GM18861 (cell line): ENCODE results near the gene LAMTOR4.
A peak's percentile ranks its signal among the peaks of the same experiment; 100 is the strongest.

Experiments used
- ATAC-seq: cut with Tn5 transposase; IDR thresholded peaks from one replicate; pipeline ENCODE4 v1.9.1; 2021; ENCODE audit not compliant: unreplicated experiment

LAMTOR4 gene

DNA sequence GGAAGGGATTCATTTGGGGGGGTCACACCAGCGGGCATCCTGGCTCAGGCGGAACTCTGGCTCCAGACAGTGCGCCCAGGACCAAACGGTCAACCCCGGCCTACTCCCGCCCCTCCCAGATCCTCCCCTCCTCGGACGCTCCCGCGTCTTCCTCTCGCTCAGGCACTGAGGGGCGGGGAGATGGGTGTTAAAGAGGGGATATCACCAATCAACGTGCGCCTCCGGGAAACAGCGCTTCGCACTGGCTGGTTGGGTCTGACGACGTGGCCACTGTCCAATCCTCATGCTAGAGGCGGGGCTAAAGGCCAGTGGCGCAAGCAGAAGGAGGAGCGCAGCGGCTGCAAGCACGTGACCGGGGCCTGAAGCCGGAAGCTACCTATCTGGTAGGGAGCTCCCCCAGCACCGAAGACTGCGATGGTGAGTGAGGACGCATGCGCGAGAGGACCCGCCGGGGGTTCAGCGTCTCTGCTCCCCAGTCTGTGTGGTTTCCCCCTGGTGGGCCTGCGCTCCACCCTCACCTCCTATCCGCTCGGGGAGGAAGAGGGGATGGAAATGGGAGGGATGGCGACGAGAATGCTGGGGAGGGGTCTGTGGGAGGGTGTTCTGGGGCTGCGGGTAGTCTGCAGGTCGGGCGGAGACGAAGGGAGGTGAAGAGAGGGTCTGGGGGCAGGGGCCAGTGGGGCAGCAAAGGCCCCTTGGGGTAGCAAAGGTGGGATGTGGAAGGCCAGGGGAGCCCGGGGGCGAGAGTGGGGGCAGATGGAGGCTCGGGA lies at the start of gene LAMTOR4:
Gene LAMTOR4 (plus strand): TSS at position 360 of the 770 bp plus-strand sequence. CDS start 55 bp downstream, at position 415.
- peak; percentile 98 for ATAC-seq

GRCh38 chr7:100099452-100099851 lies 49.3 kb upstream of the LAMTOR4 start:
- ATAC-seq = no peak

- peak; percentile 54 for ATAC-seq
Measured at GRCh38 chr7:100100420-100101015, 48.2 kb upstream of the LAMTOR4 start.

DNA sequence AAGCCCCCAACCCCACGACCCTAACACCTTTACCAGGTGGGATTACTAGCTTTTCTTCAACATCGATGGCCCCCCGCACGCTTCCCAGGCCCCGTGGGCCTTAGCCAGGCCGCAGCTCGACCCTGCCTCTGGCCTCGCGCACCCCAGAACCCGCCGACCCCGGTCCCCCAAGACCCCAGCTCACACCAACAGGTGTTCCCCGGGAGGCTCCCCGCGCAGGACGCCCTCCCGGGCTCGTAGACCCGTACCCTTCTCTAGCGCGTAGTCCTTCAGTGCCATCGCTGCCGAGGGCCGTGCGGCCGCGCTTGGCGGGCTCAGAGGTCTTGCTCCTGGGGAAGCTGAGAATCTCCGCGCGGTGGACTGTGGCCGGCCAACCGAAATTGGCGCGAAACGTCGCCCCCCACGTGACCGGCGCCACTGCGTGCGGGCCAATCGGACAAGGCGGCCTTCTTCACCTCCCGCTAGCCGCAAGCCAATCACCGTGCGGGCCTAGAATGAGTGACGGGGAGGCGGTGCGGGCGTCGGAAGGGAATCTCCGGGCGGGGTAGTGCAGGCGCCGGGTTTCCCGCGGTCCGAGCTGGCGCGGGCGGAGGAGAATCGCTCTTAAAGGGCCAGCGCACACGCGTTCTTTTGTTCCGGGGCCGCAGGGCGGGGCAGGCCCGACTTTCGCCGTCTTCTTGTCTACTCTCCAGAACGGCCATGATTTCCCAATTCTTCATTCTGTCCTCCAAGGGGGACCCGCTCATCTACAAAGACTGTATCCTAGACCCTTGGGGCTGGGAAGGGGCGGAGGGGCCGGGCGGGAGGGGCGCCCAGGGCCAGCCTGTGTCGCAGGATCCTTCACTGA lies 47.5 kb upstream of the LAMTOR4 start, which contains the start of the genes AP4M1 and MCM7:
Gene AP4M1 (plus strand): TSS at position 628 of the 847 bp plus-strand sequence. CDS start 72 bp downstream, at position 700.
Gene MCM7 (minus strand): TSS at position 382 of the 847 bp plus-strand sequence. CDS start 103 bp downstream, at position 279.
- ATAC-seq = peak; percentile 71

GRCh38 chr7:100102950-100103840 lies 45.5 kb upstream of the LAMTOR4 start:
- no peak for ATAC-seq

DNA sequence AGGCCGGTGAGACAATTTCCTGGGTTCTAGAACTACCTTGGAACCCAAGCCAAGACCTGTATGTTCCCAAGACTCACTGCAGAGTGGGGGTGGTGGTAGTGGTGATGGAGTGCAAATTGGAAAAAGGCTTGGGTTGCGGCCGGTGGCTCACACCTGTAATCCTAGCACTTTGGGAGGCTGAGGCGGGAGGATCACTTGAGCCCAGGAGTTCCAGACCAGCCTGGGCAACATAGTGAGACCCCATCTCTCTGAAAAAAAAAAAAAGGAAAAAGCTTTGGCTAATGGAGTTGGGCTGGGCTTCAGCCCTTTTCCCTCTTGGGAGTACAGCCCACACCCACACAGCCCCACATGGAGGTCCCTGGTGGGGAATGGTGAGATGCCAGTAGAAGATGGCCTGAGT lies 43.2 kb upstream of the LAMTOR4 start:
- no peak for ATAC-seq

DNA sequence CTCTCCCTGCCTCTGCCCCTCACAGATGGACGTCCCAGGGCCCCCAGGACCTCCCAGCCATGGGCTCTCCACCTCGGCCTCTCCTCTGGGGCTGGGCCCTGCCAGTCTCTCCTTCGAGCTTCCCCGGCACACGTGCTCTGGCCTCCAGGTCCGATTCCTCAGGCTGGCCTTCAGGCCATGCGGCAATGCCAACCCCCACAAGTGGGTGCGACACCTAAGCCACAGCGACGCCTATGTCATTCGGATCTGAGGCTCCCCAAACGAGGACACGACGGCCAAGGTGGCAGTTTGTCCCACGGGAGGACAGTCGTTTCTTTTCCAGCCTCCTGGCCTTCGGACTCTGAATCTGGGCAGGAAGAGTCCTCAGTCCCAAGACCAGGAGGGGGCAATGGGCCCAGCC lies 42.1 kb upstream of the LAMTOR4 start:
- ATAC-seq = no peak

DNA sequence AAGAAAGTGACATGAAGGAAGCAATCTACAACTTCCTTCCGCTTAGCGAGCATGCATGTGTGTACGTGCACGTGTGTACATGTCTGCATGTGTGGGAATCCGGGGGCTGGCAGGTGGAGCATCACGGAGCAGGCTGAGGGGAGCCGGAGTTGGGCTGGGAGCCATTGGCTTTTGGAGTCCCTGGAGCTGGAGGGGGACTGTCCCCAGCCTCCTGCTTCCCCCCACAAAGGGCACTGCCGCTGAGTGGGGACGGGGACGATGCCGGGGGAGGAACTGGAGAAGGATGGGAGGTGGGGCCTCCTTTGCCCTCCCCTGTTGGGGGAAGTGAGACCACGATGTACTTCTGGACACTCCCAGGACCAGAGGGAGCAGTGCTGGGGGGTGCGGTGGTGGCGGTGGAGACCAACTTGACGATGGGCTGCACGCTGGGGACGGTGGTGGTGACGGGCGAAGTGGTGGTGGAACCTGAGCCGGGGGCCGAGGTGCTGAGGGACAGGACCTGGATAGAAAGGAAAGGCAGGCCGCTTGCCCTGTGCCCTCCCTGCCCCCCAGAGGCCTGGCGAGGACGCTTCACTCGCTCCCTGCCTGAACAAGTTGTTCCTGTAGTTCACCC lies 41.5 kb upstream of the LAMTOR4 start:
- no peak for ATAC-seq

DNA sequence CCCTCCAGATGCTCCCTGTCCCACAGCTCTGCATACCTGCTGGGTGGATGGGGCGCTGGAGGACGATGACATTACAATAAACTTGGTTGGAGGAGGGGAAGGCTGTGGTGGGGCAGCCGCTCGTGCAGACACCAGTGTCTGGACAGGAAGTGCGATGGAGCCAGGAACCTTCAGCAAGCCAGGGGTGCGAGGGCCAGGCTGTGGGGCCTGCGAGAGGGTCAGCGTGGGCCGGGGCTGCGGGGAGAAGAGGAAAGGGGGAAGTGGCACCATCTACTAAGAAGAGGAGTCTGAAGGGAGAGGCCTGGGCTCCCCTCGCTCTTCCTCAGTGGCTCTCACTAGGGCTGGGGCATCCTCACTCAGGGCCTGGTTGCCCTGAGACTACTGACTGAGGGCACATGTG lies 40.8 kb upstream of the LAMTOR4 start:
- no peak for ATAC-seq

DNA sequence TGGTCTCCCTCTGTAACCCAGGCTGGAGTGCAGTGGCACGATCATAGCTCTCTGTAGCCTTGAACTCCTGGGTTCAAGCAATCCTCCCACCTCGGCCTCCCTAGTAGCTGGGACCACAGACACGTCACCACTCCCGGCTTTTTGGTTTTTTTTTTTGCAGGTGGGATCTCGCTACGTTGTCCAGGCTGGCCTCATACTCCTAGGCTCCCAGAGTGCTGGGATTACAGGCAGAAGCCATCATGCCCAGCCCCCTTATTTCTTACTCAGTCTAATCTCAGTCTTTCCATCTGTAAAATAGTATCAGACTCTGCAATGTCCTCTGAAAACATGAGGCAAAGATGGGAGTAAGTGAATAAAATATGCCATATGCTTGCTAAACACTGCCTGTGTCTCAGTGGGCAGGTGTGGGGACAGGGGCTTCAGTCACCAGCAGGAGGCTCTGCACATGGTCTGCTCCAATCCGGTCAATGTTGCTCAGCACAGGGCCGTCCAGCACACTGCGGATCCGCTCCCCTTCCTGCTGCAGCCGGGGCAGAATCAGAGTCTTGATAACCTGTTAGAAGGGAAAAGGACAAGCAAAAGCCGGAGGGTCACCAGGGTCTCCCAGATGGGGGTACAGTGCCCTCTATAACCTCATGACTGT lies 39.1 kb upstream of the LAMTOR4 start:
- no peak for ATAC-seq

GRCh38 chr7:100111156-100111555 lies 37.6 kb upstream of the LAMTOR4 start:
- ATAC-seq = no peak

DNA sequence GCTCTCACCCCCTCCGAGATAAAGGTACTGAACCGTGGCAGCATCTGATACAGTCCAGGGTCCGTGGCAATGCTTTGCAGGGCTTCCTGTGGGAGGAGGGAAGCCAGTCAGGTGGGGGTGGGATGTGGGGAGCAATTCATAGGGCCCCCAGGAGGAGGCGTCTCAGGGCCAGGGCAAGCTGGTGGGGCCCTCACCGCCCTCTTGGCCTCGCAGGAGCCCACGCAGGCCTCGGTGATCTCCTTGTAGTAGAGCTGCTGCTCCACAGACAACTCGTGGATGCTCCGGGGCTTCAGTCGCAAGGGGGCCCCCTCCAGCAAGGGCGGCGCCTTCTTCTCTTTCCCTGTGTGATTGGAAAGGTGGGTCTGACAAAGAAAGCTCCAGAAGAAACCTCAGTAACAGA lies 36.8 kb upstream of the LAMTOR4 start:
- no peak for ATAC-seq

DNA sequence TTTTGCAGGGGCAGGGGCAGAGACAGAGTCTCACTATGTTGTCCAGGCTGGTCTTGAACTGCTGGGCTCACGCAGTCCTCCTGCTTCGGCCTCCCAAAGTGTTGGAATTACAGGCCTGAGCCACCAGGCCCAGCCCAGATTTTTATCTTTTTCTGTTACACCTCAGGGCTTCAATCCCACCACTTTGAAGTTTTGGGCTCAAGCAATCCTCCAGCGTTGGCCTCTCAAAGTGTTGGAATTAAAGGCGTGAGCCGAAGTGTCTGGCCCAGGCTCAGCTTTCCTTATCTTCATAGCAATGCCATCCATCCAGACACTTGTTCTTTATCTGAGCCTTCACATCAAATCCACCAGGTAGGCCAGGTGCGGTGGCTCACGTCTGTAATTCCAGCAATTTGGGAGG lies 33.7 kb upstream of the LAMTOR4 start:
- ATAC-seq = no peak

DNA sequence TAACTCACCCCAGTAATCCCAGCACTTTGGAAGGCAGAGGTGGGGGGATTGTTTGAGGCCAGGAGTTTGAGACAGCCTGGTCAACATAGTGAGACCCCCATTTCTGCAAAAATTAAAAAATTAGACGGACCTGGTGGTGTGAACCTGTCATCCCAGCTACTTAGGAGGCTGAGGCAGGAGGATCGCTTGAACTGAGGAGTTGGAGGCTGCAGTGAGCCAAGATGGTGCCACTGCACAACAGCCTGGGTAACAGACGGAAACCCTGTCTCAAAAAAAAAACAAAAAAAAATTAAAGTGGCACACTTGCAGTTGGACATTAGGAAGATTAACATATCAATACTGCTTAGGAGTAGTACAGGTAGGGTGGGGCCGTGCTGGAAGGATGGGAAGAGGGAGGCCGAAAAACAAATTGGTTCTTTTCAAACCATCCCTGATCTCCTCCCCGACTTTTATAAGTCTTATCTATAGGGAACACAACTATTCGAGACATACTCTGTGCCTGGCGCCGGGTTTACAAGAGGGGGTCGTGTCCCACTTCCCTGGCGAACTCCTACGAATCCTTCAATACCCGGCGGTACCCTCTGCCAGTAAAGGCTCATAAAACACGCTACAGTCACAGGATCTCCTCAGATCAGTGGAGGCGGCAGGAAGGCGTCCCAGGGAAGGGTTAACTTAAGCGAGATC lies 30.2 kb upstream of the LAMTOR4 start:
- ATAC-seq = no peak

GRCh38 chr7:100119072-100119969 lies 29.4 kb upstream of the LAMTOR4 start, which contains the start of the genes CNPY4 and TAF6:
Gene CNPY4, plus strand, starts transcription at chr7:100119634. Its CDS starts 111 bp downstream, at chr7:100119745.
Gene TAF6, minus strand, starts transcription at chr7:100119358. Its CDS starts 5,149 bp downstream, at chr7:100114209.
- peak; percentile 58 for ATAC-seq

DNA sequence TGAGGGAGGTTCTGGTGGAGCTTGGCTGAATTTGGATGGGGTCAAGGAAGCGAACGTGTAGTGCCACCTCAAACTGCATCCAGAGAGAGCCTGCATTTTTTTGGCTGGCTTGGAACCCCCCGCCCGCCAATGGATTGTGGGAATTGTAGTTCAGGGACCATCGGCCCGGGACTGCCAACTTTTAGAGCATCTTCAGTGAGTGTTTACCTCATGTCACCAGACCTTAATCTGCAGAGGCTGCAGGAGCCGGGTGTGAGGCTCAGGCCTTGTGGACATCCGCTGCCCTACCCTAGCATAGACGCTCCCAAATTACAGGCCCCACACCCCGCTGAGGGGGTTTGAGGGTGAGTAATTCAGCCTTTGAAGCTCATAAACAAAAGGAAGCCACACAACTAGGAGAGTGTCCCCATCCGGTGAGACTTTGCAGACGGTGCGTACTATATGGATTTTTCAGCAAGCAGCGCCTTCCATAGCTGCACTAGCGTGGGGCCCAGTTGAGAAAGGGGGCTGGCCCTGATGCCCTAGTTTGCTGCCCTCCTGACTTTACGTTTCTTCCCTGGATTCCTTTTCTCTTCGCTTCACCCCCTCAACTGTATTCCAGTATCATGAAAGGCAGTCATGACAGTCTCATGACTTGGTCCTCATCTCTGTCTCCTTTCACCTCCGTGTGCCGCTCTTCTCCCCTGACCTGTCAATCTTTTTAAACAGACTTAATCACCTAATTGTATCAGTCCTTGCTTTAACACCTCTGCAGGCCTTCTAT lies 28.6 kb upstream of the LAMTOR4 start:
- ATAC-seq = peak; percentile 35

DNA sequence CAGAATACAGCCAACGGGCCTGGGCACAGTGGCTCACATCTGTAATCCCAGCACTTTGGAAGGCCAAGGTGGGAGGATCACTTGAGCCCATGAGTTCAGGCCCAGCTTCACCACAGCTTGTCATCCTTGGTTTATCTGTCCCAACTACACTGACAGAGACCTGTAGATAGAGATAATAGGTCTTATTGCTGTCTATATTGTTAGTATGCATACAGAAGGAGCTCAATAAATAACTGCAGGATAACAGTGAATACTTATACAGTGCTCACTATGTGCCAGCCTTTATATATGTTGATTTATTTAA lies 28.0 kb upstream of the LAMTOR4 start:
- no peak for ATAC-seq
